Psoas muscle (tissue), 8 donors: Measurements from ENCODE around the gene THAP8. TPM values are rescaled to one million over a fixed set of nuclear protein-coding genes. Genes with fewer than 3 reads are reported as not detected.

Experiments
- ATAC-seq, 4 donors: fragments of 200-7000 bp; cut with Tn5 transposase; one replicate each; pipeline ENCODE4 v1.9.1; 2020; ENCODE audit warnings: moderate library complexity in 3 of 4, mild to moderate bottlenecking in 2 of 4
- DNase-seq, 2 donors: peaks; one replicate each; pipeline ENCODE4 v3.0.0-alpha.2; 2020
- H3K27ac ChIP-seq: fragments of 200-600 bp; one replicate; pipeline ENCODE4 v1.8.0; 2022
- H3K27me3 ChIP-seq, 3 donors: fragments of 200-600 bp in 1 of 3; one replicate each; pipeline versions ENCODE4 v1.6.1 to v1.8.0; 2013 to 2022; ENCODE audit warnings: low read length in 2 of 3, mild to moderate bottlenecking in 2 of 3, moderate library complexity in 1 of 3; ENCODE audit not compliant: insufficient read depth in 3 of 3
- H3K36me3 ChIP-seq, 2 donors: fragments of 200-600 bp in 1 of 2; one replicate each; pipeline versions ENCODE4 v1.6.1 to v1.8.0; 2013 to 2022; ENCODE audit warnings: low read depth in 1 of 2, mild to moderate bottlenecking in 1 of 2, moderate library complexity in 1 of 2; ENCODE audit not compliant: insufficient read depth in 1 of 2
- H3K4me1 ChIP-seq: fragments of 200-600 bp; one replicate; pipeline ENCODE4 v1.8.0; 2022
- H3K4me3 ChIP-seq: fragments of 200-600 bp; one replicate; pipeline ENCODE4 v1.8.0; 2022; ENCODE audit warnings: mild to moderate bottlenecking
- H3K9me3 ChIP-seq: fragments of 200-600 bp; one replicate; pipeline ENCODE4 v1.8.0; 2022
- CTCF ChIP-seq: fragments of 200-600 bp; IDR thresholded peaks from one replicate; pipeline ENCODE4 v1.8.0; 2022; ENCODE audit warnings: antibody characterized with exemption
- WGBS, 3 donors: extraction: QIAGEN DNeasy Blood & Tissue Kit; methylation state at CpG; one replicate each; pipeline versions ENCODE4 v1.1.6 to v1.1.7; 2013; 5-methylcytosine and 5-hydroxymethylcytosine counted together
- intact Hi-C, 2 donors: fragments of 100-400 bp; cut with DNase I; formaldehyde crosslinking; loops; one replicate each; pipeline versions ENCODE4 v1.11.0 to v1.14.2; 2022
- polyA plus RNA-seq, 3 donors: library from polyadenylated mRNA; stranded (reverse); fragments of 200-250 nt; gene quantifications; one replicate each; pipeline ENCODE4 v1.2.3, GENCODE V29; 2013
- total RNA-seq, 4 donors: library from RNA; stranded (reverse); fragmentation: NEBNext Ultra II Directional in 2 of 4; extraction: Animal tissue kit (Norgen Biotek cat#: 25700) in 2 of 4; gene quantifications; one replicate each; pipeline versions ENCODE4 v1.2.1 to v1.2.4, GENCODE V29; 2021 to 2023
- donor health status: healthy with polysubstance abuse.
- donor health status: DM: no; HTN: no; CAD: no; lungs with moderate emphysema.
- donor health status: Bipolar disorder and iron deficiency.
- donor health status: healthy.
- donor health status: DM: yes; HTN: yes; CAD: no.
- donor health status: DM: no; HTN: no; CAD: no.
- donor health status: DM: no; HTN: no; CAD: no.
- donor health status: DM: yes; HTN: yes; CAD: no.

THAP8 gene
- total and polyA plus RNA-seq, 7 donors = 1.9 to 9.6 (median 3.6) TPM

- TF ChIP-seq CTCF = no peak
- H3K4me1 ChIP-seq = peaks cover 6% of the 10 kb centered on the region
- DNase-seq (no peak), ATAC-seq (no peak)
- no peaks in the 10 kb centered on the region for H3K9me3 ChIP-seq
- no peak overlapping the region for H3K27ac ChIP-seq
- WGBS, 3 donors = 87 to 93% (median 90%) methylated on average over 11 of the region's 11 CpGs
- H3K27me3 ChIP-seq = peaks cover 0 to 2% (median 0%) of the 10 kb centered on the region in 3 donors
- no peak overlapping the region for H3K4me3 ChIP-seq
- H3K36me3 ChIP-seq = no peaks in the 10 kb centered on the region
- intact Hi-C loops = no loop called here
These were observed 43.7 kb downstream of the THAP8 start for GRCh38 chr19:36010402-36010801.

DNA sequence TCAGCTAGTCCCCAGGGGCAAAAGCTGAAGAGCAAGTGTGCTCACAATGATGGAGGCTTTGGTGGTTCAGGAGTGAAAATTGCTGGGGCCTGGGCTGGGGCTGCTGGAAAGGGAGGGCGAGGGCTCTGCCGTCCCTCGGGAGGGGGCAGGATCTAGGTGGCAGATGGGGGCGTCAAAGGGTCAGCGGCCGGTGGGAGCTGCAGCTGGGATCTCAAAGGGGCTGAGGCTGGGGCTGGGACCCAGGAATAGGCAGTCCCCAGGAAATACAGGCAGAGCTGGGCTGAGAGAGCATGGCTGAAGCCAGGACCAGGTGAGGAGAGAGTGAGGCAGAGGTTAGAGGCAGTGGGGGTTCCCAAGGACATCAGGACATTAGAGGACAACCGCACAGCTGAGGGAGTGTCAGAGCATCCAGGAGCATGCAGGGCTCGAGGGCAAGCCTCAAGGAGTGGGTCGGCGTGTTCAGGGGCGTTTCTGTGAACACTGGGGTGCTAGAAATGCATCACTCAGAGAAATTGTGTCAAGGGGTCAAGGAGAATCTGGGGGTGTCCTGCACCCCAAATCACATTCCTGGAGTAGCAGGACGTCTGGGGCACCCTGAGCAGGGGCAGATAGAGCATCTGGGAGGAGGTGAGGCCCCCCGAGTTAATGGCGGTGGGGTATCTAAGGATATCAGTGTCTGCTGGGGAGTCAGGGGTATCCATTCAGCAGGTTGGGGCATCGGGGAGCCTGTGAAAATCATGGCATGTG, 44.3 kb downstream of the THAP8 start:
- no peaks in the 10 kb centered on the region for H3K36me3 ChIP-seq
- peak overlapping the region; percentile 49 for H3K4me3 ChIP-seq
- no peak overlapping the region for H3K27ac ChIP-seq
- no peak for DNase-seq
- peaks cover 6% of the 10 kb centered on the region for H3K4me1 ChIP-seq
- intact Hi-C loops = no loop called here
- ATAC-seq = no peak
- peaks cover 0 to 2% (median 0%) of the 10 kb centered on the region in 3 donors for H3K27me3 ChIP-seq
- no peaks in the 10 kb centered on the region for H3K9me3 ChIP-seq
- 50 to 57% (median 52%) methylated on average over 14 to 15 of the region's 15 CpGs for WGBS, 3 donors
- TF ChIP-seq CTCF = no peak

DNA sequence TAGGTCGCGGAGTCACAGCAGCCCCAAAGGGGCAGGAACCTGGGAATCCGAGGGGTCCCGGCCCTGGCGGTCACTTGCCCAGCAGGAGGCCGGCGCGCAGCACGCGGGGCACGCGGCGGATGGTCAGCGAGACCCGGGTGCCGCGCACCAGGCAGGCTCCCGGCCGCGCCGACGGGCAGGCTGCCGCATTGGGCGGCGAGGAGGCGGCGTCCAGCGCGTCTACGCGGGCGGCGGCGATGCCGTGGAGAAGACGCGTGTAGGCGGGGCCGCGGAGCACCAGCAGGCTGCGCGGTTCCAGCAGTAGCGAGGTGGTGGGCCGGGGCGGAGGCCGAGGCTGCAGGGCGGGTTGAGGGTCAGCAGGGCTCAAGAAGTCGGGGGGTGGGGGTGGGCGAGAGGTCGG, 44.9 kb downstream of the THAP8 start:
- Histone ChIP-seq H3K4me3 (peak overlapping the region; percentile 49), H3K27ac (no peak overlapping the region), H3K4me1 (peaks cover 6% of the 10 kb centered on the region), H3K36me3 (no peaks in the 10 kb centered on the region), H3K27me3 (peaks cover 0 to 2% (median 0%) of the 10 kb centered on the region in 3 donors), H3K9me3 (no peaks in the 10 kb centered on the region)
- 1 to 2% (median 1%) methylated on average over 45 to 50 of the region's 50 CpGs for WGBS, 3 donors
- ATAC-seq = peak in 2 of 4 donors; percentile 15 to 35
- intact Hi-C loops = no loop called here
- peak; percentile 78 to 80 for DNase-seq
- TF ChIP-seq CTCF = no peak

DNA sequence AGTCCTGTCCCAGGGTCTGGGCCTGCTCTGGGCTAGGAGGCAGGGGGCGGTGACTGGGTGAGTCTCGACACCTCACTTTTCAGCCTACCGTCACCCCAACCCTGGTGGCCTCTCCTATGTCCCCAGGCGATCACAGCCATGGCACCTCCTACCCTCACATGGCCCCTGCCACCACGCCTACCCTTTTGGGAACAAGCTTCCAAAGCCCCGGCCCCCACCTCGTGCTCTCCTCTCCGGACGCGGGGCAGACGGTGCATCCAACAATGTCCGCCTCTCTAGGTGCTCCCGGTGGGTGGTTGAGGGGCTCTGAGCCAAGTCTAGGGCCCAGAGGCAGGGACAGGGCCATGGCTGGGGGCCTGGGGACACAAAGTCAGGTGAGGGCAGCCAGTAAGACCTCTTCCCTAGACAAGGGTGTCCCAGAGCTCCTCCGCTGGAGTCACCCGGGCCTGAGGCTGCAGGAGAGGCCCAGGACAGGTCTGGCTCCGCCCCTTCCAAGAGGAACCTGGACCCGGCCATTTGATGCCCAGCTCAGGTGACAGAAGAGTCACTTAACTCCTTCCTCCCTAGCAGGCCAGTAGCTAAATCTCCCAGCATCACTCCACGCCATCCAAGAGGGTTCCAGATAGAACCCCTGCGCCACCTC, 45.6 kb downstream of the THAP8 start, which contains the start of gene SYNE4:
Gene SYNE4, minus strand, starts transcription at position 478 of the 643 bp plus-strand sequence. Its CDS starts 132 bp downstream, at position 346.
- WGBS, 3 donors = 45 to 51% (median 50%) methylated on average over 19 of the region's 19 CpGs
- TF ChIP-seq CTCF = no peak
- Histone ChIP-seq H3K27ac (no peak within 1 kb of the TSS), H3K9me3 (no peaks in the 10 kb centered on the region), H3K27me3 (peaks cover 0 to 2% (median 0%) of the 10 kb centered on the region in 3 donors), H3K4me1 (peaks cover 4% of the 10 kb centered on the region), H3K36me3 (peaks cover 0 to 2% of the 10 kb centered on the region in 2 donors), H3K4me3 (peak within 1 kb of the TSS; percentile 49)
- intact Hi-C loops = no loop called here
- DNase-seq (no peak), ATAC-seq (peak in 1 of 4 donors; percentile 7)
